PFSK-1 (cell line): Measurements from ENCODE around the gene RABEPK.

Source experiments
- FOXP2 ChIP-seq: optimal IDR thresholded peaks from 2 replicates; pipeline ENCODE3; 2011; ENCODE audit warnings: borderline replicate concordance, control low read depth, inconsistent platforms; ENCODE audit not compliant: insufficient read depth; ENCODE audit errors: extremely low read length, extremely low read depth
- POLR2AphosphoS5 ChIP-seq: IDR thresholded peaks from 2 replicates; pipeline ENCODE4 v1.6.1; 2012; ENCODE audit warnings: low read depth, mild to moderate bottlenecking, control low read depth, low read length, moderate library complexity
- SIN3A ChIP-seq: IDR thresholded peaks from 2 replicates; pipeline ENCODE4 v1.6.1; 2012; ENCODE audit warnings: mild to moderate bottlenecking, low read length, moderate library complexity, borderline replicate concordance; ENCODE audit not compliant: insufficient read depth
- TAF1 ChIP-seq: IDR thresholded peaks from 2 replicates; pipeline ENCODE4 v1.6.1; 2012; ENCODE audit warnings: low read length, control low read depth, borderline replicate concordance; ENCODE audit not compliant: insufficient read depth
- TF ChIP-seq, protein P1 (sequence below), 2 experiments: IDR thresholded peaks; 2 replicates each; pipeline versions ENCODE4 v1.6.1 to v1.8.0; 2011 to 2012; ENCODE audit warnings: low read depth in 2 of 2, low read length in 2 of 2, control low read depth in 1 of 2, inconsistent platforms in 1 of 2, mild to moderate bottlenecking in 1 of 2, moderate library complexity in 1 of 2; ENCODE audit not compliant: insufficient read depth in 1 of 2

RABEPK gene

DNA sequence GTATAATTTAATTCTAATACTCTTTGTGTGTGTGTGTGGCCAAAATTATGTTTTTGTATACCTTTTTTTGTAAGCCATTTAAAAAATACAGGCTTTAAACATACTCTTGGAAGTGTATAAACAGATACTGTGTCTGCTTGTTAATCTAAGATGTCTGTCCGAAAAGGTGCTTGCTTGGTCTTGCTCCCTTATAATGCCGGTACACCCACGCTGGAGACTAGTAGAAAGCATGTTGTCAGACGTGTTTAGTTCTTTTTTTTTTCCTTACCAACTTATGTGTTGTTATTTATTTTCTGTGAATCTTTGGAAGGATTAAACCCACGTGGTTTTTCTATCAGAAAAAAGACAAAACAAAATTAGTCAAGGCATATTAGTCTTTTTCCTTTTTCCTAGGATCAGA is 70.7 kb downstream of the RABEPK start:
- TF ChIP-seq FOXP2 (no peak), SIN3A (no peak), TAF1 (no peak), POLR2AphosphoS5 (no peak)
- TF ChIP-seq, protein P1, sequence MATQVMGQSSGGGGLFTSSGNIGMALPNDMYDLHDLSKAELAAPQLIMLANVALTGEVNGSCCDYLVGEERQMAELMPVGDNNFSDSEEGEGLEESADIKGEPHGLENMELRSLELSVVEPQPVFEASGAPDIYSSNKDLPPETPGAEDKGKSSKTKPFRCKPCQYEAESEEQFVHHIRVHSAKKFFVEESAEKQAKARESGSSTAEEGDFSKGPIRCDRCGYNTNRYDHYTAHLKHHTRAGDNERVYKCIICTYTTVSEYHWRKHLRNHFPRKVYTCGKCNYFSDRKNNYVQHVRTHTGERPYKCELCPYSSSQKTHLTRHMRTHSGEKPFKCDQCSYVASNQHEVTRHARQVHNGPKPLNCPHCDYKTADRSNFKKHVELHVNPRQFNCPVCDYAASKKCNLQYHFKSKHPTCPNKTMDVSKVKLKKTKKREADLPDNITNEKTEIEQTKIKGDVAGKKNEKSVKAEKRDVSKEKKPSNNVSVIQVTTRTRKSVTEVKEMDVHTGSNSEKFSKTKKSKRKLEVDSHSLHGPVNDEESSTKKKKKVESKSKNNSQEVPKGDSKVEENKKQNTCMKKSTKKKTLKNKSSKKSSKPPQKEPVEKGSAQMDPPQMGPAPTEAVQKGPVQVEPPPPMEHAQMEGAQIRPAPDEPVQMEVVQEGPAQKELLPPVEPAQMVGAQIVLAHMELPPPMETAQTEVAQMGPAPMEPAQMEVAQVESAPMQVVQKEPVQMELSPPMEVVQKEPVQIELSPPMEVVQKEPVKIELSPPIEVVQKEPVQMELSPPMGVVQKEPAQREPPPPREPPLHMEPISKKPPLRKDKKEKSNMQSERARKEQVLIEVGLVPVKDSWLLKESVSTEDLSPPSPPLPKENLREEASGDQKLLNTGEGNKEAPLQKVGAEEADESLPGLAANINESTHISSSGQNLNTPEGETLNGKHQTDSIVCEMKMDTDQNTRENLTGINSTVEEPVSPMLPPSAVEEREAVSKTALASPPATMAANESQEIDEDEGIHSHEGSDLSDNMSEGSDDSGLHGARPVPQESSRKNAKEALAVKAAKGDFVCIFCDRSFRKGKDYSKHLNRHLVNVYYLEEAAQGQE (IDR thresholded peaks at IDR 0.05; ENCODE audit: insufficient read depth in 1 of 2, low read depth in 2 of 2, low read length in 2 of 2) = no peak

DNA sequence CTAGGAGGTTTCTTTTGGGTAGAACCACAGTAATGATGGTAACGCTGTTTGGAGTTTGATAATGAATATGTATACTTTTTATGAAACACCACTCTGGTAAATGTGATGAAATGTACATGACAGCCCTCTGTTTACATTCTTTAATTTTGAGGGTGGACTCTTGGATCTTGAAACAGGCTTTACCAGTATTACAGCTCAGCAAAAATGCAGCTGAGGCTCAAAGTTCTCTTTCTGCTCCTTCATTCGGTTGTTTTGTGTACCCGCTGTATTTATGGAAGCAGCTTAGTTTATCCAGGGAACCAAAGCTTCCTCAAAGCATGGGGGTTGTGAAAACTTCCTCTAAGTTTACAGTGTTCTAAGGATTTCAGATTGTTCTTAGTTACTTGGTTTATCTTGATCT is 72.4 kb downstream of the RABEPK start:
- TF ChIP-seq TAF1 (no peak), SIN3A (no peak), POLR2AphosphoS5 (no peak), FOXP2 (no peak)
- TF ChIP-seq, protein P1 (IDR thresholded peaks at IDR 0.05; ENCODE audit: insufficient read depth in 1 of 2, low read depth in 2 of 2, low read length in 2 of 2) = no peak

DNA sequence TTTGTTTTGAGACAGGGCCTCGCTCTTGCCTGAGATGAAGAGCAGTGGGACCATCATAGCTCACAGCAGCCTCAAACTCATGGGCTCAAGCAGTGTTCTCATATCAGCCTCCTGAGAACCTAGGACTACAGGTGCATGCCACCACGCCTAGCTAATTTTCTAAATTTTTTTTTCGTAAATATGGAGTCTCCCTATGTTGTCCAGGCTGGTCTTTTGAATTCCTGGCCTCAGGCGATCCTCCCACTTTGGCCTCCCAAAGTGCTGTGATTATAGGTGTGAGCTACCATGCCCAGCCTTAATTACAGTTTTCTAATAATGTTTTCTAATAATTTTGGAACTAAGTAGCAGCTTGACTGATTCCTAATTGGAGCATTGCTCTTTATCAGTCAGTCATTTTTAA is 76.4 kb downstream of the RABEPK start:
- TF ChIP-seq, protein P1 (IDR thresholded peaks at IDR 0.05; ENCODE audit: insufficient read depth in 1 of 2, low read depth in 2 of 2, low read length in 2 of 2) = no peak
- TF ChIP-seq POLR2AphosphoS5 (no peak), TAF1 (no peak), SIN3A (no peak), FOXP2 (no peak)

DNA sequence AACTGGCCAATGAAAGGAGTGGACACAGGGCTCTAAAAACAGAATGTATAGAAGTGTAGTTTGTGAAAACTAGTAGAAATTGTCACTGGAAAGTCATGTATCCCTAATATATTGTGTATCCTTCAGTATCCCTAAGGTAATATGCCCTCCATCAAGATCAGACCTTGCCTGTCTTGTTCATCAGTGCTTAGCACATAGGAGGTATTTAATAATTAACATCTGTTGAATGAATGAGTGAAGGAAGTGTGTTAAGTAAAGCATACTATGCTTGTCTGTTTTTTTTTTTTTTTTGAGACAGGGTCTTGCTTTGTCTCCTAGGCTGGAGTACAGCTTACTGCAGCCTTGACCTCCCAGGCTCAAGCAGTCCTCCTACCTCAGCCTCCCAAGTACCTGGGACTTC is 77.1 kb downstream of the RABEPK start:
- TF ChIP-seq, protein P1 (IDR thresholded peaks at IDR 0.05; ENCODE audit: insufficient read depth in 1 of 2, low read depth in 2 of 2, low read length in 2 of 2) = no peak
- TF ChIP-seq TAF1 = no peak
- no peak for TF ChIP-seq FOXP2
- TF ChIP-seq SIN3A = no peak
- TF ChIP-seq POLR2AphosphoS5 = no peak

DNA sequence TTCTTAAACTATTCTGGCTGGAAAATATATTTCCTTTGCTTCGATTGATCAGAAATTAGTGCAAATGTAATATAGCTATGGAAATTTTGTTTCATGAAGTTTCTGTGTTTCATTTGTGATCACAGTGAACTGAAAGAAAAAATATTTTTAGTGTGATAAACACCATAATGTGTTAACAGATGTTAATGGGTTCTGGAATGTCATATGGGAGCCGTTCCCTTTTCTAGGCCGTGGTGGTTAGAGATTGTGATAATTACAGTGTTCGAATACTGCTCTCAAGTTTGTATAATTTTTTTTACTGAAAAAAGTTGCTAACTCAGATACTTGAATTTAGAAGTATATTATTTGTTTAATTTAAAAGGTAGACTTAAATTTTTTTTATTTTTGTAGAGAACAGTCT is 80.6 kb downstream of the RABEPK start:
- no peak for TF ChIP-seq POLR2AphosphoS5
- no peak for TF ChIP-seq SIN3A
- TF ChIP-seq FOXP2 = no peak
- no peak for TF ChIP-seq TAF1
- TF ChIP-seq, protein P1 (IDR thresholded peaks at IDR 0.05; ENCODE audit: insufficient read depth in 1 of 2, low read depth in 2 of 2, low read length in 2 of 2) = no peak
